ENCODE measurements around the gene HSPA4.

Gene HSPA4

DNA sequence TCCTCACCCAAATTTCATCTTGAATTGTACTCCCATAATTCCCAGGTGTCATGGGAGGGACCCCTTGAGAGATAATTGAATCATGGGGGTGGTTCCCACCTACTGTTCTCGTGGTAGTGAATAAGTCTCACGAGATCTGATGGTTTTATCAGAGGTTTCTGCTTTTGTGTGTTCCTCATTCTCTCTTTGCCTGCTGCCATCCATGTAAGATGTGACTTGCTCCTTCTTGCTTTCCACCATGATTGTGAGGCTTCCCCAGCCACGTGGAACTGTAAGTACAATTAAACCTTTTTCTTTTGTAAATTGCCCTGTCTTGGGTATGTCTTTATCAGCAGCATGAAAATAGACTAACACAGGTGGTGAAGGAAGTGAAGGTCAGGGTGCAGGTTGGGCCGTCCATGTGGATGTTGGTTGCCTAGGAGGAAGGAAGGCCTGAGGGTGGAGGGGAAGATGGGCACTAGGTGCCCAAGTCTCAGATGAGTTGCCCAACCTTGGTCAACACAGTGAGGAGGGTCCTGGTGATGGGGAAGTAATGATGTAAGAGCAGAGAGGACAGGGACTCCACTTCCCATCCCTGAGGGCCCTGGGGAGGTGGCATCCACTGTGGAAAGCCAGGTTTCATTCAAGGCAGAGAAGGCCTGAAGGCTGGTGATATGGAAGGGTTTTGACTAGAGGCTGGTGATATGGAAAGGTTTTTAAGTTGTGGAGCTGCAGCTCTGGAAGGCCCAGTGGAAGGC is 92.6 kb downstream of the HSPA4 start:
- no peak overlapping the region for H3K27ac ChIP-seq
- H3K79me2 ChIP-seq: no peaks in the 10 kb centered on the region
- H2AFZ ChIP-seq: no peak overlapping the region
- no peaks in the 10 kb centered on the region for H3K27me3 ChIP-seq (ENCODE audit: control insufficient read depth, insufficient read depth, low read length)
- H3K9ac ChIP-seq: no peak overlapping the region
- no peaks in the 10 kb centered on the region for H3K9me3 ChIP-seq (ENCODE audit: control insufficient read depth, low read length)
- TF ChIP-seq, protein P1, sequence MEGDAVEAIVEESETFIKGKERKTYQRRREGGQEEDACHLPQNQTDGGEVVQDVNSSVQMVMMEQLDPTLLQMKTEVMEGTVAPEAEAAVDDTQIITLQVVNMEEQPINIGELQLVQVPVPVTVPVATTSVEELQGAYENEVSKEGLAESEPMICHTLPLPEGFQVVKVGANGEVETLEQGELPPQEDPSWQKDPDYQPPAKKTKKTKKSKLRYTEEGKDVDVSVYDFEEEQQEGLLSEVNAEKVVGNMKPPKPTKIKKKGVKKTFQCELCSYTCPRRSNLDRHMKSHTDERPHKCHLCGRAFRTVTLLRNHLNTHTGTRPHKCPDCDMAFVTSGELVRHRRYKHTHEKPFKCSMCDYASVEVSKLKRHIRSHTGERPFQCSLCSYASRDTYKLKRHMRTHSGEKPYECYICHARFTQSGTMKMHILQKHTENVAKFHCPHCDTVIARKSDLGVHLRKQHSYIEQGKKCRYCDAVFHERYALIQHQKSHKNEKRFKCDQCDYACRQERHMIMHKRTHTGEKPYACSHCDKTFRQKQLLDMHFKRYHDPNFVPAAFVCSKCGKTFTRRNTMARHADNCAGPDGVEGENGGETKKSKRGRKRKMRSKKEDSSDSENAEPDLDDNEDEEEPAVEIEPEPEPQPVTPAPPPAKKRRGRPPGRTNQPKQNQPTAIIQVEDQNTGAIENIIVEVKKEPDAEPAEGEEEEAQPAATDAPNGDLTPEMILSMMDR (IDR thresholded peaks at IDR 0.05): no peak
- H3K4me1 ChIP-seq: peaks cover 4% of the 10 kb centered on the region
- H3K36me3 ChIP-seq (ENCODE audit: control insufficient read depth, insufficient read depth, low read length): no peaks in the 10 kb centered on the region
- no peak overlapping the region for H3K4me3 ChIP-seq (ENCODE audit: low read depth, low read length)
- no peak overlapping the region for H3K4me2 ChIP-seq (ENCODE audit: low read length)

- Histone ChIP-seq H3K79me2 (no peaks in the 10 kb centered on the region), H2AFZ (no peak overlapping the region), H3K36me3 (ENCODE audit: control insufficient read depth, insufficient read depth, low read length) (no peaks in the 10 kb centered on the region), H3K27ac (no peak overlapping the region), H3K9me3 (ENCODE audit: control insufficient read depth, low read length) (no peaks in the 10 kb centered on the region), H3K4me3 (ENCODE audit: low read depth, low read length) (no peak overlapping the region), H3K4me2 (ENCODE audit: low read length) (no peak overlapping the region), H3K9ac (no peak overlapping the region), H3K4me1 (peaks cover 9% of the 10 kb centered on the region), H3K27me3 (ENCODE audit: control insufficient read depth, insufficient read depth, low read length) (no peaks in the 10 kb centered on the region)
- TF ChIP-seq, protein P1 (IDR thresholded peaks at IDR 0.05): no peak
Measured at GRCh38 chr5:133145436-133146170, 93.8 kb downstream of the HSPA4 start.

DNA sequence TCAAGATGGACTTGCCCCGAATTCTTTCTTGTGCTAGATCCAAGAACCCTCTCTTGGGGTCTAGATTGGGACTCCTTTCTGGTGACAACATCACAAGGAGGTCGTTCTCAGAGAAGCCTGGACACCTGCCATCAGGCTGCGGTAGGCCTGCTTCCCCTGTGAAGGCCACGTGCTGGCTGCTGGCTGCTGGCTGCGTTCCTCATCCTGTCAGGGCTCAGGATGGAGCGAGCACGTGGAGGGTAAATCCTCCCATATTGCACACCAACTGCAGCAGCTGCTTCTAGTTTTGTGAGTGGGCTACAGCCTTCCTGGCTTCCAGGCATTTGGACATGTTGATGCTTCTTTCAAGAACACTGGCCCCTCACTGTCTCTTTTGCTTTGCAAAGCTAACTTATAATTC is 95.6 kb downstream of the HSPA4 start:
- no peaks in the 10 kb centered on the region for H3K79me2 ChIP-seq
- no peaks in the 10 kb centered on the region for H3K9me3 ChIP-seq (ENCODE audit: control insufficient read depth, low read length)
- H3K9ac ChIP-seq: no peak overlapping the region
- no peak overlapping the region for H3K27ac ChIP-seq
- no peak overlapping the region for H2AFZ ChIP-seq
- H3K4me3 ChIP-seq (ENCODE audit: low read depth, low read length): no peak overlapping the region
- TF ChIP-seq, protein P1 (IDR thresholded peaks at IDR 0.05): no peak
- peaks cover 9% of the 10 kb centered on the region for H3K4me1 ChIP-seq
- no peaks in the 10 kb centered on the region for H3K27me3 ChIP-seq (ENCODE audit: control insufficient read depth, insufficient read depth, low read length)
- no peak overlapping the region for H3K4me2 ChIP-seq (ENCODE audit: low read length)
- H3K36me3 ChIP-seq (ENCODE audit: control insufficient read depth, insufficient read depth, low read length): no peaks in the 10 kb centered on the region

DNA sequence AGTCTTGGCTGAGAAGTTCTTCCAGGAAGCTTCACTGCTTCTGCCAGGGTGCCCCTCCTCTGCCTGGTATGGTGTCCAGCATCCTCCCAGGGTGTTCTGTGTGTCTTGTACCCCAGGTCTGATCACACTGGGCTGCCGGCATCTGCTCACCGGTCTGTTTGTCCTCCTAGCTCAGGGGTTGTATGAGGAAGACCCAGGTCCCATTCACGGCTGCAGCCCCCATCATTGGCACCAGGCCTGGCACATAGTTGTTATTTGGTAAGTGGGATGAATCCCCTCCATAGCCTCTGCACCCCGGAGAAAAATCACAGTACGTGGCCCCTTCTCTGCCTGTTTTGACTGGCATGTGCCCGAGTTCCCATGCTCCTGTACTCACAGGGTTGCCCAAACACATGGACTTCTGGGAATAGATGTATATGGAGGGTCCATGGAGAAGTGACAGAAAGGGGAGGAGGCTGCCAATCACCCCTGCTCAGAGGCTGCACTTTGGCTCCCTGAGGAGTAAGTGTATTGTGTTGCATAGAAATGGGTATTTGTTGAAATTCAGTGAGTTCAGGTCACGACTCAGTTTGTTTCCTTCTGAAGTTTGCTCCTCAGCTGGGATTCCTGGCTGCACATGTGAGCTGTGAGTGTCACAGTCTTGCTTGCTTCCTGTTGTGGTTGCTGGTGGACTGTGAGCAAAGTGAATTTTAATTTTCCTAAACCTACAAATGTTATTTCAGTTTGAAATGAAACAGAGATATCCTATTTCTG is 96.2 kb downstream of the HSPA4 start:
- Histone ChIP-seq H3K36me3 (ENCODE audit: control insufficient read depth, insufficient read depth, low read length) (no peaks in the 10 kb centered on the region), H3K9ac (no peak overlapping the region), H3K4me2 (ENCODE audit: low read length) (no peak overlapping the region), H3K79me2 (no peaks in the 10 kb centered on the region), H3K4me3 (ENCODE audit: low read depth, low read length) (no peak overlapping the region), H3K4me1 (peaks cover 9% of the 10 kb centered on the region), H3K9me3 (ENCODE audit: control insufficient read depth, low read length) (no peaks in the 10 kb centered on the region), H3K27ac (no peak overlapping the region), H3K27me3 (ENCODE audit: control insufficient read depth, insufficient read depth, low read length) (no peaks in the 10 kb centered on the region), H2AFZ (no peak overlapping the region)
- TF ChIP-seq, protein P1 (IDR thresholded peaks at IDR 0.05): no peak

All from parathyroid adenoma (tissue), 2 donors.